ENCODE data around the gene SRMS. TPM values are rescaled to one million over a fixed set of nuclear protein-coding genes. Genes with fewer than 3 reads are reported as not detected.

The SRMS gene
- total and polyA plus RNA-seq, 2 of the 13 experiments (the other 11 are each of a cell fraction or from before 2014, with no cell fraction given), result not detected

DNA sequence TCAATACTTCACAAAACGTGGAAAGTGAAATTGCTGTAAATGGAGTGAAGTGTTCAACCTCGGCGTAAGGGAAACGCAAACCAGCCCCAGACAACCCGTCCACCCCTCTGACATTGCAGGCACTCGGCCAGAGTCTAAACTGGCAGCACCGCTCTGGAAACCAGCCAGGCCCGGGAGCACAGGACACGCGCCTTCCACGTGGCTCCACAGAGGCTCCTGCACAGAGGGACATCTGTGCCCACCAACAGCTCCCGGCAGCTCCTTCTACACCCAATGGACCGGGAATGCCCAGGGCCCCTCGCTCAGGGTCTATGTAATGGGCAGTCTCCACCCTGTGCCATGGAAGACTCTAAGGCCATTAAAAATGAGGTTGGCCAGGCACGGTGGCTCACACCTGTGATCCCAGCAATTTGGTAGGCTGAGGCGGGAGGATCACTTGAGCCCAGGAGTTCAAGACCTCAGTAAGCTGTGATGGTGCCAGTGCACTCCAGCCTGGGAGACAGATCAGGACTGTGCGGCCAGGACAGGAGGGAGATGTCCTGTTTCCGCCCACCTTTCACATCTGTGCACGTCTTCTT is 29.9 kb upstream of the SRMS start (continued):
- TF ChIP-seq ZFY (CRISPR knock-in tag; IDR thresholded peaks at IDR 0.05) (peak; percentile 53), MLLT10 (CRISPR knock-in tag; IDR thresholded peaks at IDR 0.05) (no peak), ATAD3A (CRISPR knock-in tag; IDR thresholded peaks at IDR 0.05) (no peak), TGIF2 (CRISPR knock-in tag; IDR thresholded peaks at IDR 0.05) (peak; percentile 61; the same call in 1 of the 2 replicates), ZC3H4 (CRISPR knock-in tag; IDR thresholded peaks at IDR 0.05; ENCODE audit: borderline replicate concordance) (no peak), HIVEP1 (CRISPR knock-in tag; IDR thresholded peaks at IDR 0.05) (peak; percentile 48; the same call in 1 of the 2 replicates), IRF2 (CRISPR knock-in tag; IDR thresholded peaks at IDR 0.05) (0 out of 2 replicates have a peak, but pooled peaks have one; percentile 23), MAZ (IDR thresholded peaks at IDR 0.05; ENCODE audit: borderline replicate concordance, low read depth, low read length) (no peak), MAZ (CRISPR knock-in tag; IDR thresholded peaks at IDR 0.05; ENCODE audit: low read depth) (peak; percentile 37; the same call in 1 of the 2 replicates), ZNF333 (CRISPR knock-in tag; IDR thresholded peaks at IDR 0.05; ENCODE audit: borderline replicate concordance) (peak; percentile 39; the same call in 1 of the 2 replicates), ZNF556 (CRISPR knock-in tag; IDR thresholded peaks at IDR 0.05; ENCODE audit: borderline replicate concordance) (no peak), NFE2L1 (CRISPR knock-in tag; IDR thresholded peaks at IDR 0.05; ENCODE audit: borderline replicate concordance) (no peak), ZNF232 (CRISPR knock-in tag; IDR thresholded peaks at IDR 0.05; ENCODE audit: borderline replicate concordance) (peak; percentile 88), HNRNPLL (IDR thresholded peaks at IDR 0.05; ENCODE audit: low read depth, low read length, poor library complexity, severe bottlenecking) (peak; percentile 30), ZIK1 (CRISPR knock-in tag; IDR thresholded peaks at IDR 0.05; ENCODE audit: borderline replicate concordance, low read depth) (no peak), KDM5B (CRISPR knock-in tag; IDR thresholded peaks at IDR 0.05; ENCODE audit: borderline replicate concordance) (peak; percentile 73; the same call in 1 of the 2 replicates), ZNF274 (CRISPR knock-in tag; IDR thresholded peaks at IDR 0.05) (no peak), ZNF670 (CRISPR knock-in tag; IDR thresholded peaks at IDR 0.05; ENCODE audit: borderline replicate concordance) (peak; percentile 81; the same call in 1 of the 2 replicates)
- TF ChIP-seq, protein P1, sequence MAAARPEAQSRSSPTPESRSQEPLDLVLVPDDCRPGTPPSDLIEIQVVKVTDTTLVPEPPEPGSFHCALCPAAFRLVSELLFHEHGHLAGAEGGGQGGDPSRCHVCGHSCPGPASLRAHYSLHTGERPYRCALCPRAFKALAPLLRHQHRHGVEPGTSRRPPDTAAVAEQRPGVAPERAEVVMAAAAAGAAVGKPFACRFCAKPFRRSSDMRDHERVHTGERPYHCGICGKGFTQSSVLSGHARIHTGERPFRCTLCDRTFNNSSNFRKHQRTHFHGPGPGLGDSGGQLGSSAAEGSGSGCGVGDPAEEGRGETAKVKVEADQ (CRISPR knock-in tag; IDR thresholded peaks at IDR 0.05; ENCODE audit: borderline replicate concordance), result no peak
- TF ChIP-seq, protein P2, sequence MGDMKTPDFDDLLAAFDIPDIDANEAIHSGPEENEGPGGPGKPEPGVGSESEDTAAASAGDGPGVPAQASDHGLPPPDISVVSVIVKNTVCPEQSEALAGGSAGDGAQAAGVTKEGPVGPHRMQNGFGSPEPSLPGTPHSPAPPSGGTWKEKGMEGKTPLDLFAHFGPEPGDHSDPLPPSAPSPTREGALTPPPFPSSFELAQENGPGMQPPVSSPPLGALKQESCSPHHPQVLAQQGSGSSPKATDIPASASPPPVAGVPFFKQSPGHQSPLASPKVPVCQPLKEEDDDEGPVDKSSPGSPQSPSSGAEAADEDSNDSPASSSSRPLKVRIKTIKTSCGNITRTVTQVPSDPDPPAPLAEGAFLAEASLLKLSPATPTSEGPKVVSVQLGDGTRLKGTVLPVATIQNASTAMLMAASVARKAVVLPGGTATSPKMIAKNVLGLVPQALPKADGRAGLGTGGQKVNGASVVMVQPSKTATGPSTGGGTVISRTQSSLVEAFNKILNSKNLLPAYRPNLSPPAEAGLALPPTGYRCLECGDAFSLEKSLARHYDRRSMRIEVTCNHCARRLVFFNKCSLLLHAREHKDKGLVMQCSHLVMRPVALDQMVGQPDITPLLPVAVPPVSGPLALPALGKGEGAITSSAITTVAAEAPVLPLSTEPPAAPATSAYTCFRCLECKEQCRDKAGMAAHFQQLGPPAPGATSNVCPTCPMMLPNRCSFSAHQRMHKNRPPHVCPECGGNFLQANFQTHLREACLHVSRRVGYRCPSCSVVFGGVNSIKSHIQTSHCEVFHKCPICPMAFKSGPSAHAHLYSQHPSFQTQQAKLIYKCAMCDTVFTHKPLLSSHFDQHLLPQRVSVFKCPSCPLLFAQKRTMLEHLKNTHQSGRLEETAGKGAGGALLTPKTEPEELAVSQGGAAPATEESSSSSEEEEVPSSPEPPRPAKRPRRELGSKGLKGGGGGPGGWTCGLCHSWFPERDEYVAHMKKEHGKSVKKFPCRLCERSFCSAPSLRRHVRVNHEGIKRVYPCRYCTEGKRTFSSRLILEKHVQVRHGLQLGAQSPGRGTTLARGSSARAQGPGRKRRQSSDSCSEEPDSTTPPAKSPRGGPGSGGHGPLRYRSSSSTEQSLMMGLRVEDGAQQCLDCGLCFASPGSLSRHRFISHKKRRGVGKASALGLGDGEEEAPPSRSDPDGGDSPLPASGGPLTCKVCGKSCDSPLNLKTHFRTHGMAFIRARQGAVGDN (CRISPR knock-in tag; IDR thresholded peaks at IDR 0.05), result peak; percentile 91
